Smooth muscle cell (in vitro differentiated cells): ENCODE data around the gene ASMTL. TPM values are rescaled to one million over a fixed set of nuclear protein-coding genes. Genes with fewer than 3 reads are reported as not detected.

Experiments used
- DNase-seq: peaks from one replicate; lab custom pipeline; 2025; ENCODE audit not compliant: unreplicated experiment; lab: John Stamatoyannopoulos, UW
- H2AFZ ChIP-seq: fragments of 200-600 bp; sonication (generic); 2 replicates; pipeline ENCODE4 v1.6.0; 2016; ENCODE audit warnings: antibody characterized with exemption, low read depth, mild to moderate bottlenecking
- H3F3A ChIP-seq: fragments of 200-600 bp; sonication (generic); 2 replicates; pipeline ENCODE4 v1.6.0; 2017; ENCODE audit warnings: antibody characterized with exemption, low read depth
- H3K27ac ChIP-seq: fragments of 200-600 bp; sonication (generic); 2 replicates; pipeline ENCODE4 v1.5.1; 2016; ENCODE audit warnings: low read depth, mild to moderate bottlenecking
- H3K27me3 ChIP-seq: fragments of 200-600 bp; sonication (generic); 2 replicates; pipeline ENCODE4 v1.6.1; 2016; ENCODE audit warnings: low read depth, mild to moderate bottlenecking
- H3K36me3 ChIP-seq: fragments of 200-600 bp; sonication (generic); 2 replicates; pipeline ENCODE4 v1.5.1; 2016; ENCODE audit warnings: low read depth
- H3K4me1 ChIP-seq: fragments of 200-600 bp; sonication (generic); 2 replicates; pipeline ENCODE4 v1.5.1; 2016; ENCODE audit warnings: low read depth
- H3K4me2 ChIP-seq: fragments of 200-600 bp; sonication (generic); 2 replicates; pipeline ENCODE4 v1.6.0; 2016; ENCODE audit warnings: mild to moderate bottlenecking
- H3K4me3 ChIP-seq: fragments of 200-600 bp; sonication (generic); 2 replicates; pipeline ENCODE4 v1.5.1; 2016; ENCODE audit warnings: mild to moderate bottlenecking
- H3K79me2 ChIP-seq: fragments of 200-600 bp; sonication (generic); 2 replicates; pipeline ENCODE4 v1.6.0; 2016; ENCODE audit warnings: low read depth, mild to moderate bottlenecking
- H3K9ac ChIP-seq: fragments of 200-600 bp; sonication (generic); 2 replicates; pipeline ENCODE4 v1.6.0; 2016; ENCODE audit warnings: low read depth
- H3K9me3 ChIP-seq: fragments of 200-600 bp; sonication (generic); replicated peaks from 2 replicates; pipeline ENCODE4 v1.5.1; 2016; ENCODE audit warnings: low read depth
- H4K20me1 ChIP-seq: fragments of 200-600 bp; sonication (generic); 2 replicates; pipeline ENCODE4 v1.6.0; 2016; ENCODE audit warnings: low read depth
- CTCF ChIP-seq: fragments of 200-600 bp; sonication (generic); IDR thresholded peaks from 2 replicates; pipeline ENCODE4 v1.5.1; 2017; ENCODE audit warnings: borderline replicate concordance, mild to moderate bottlenecking, antibody characterized with exemption; ENCODE audit not compliant: insufficient read depth, poor library complexity, severe bottlenecking
- WGBS: methylation state at CpG from one replicate; pipeline ENCODE4 v1.1.7; 2016; ENCODE audit warnings: low lambda C conversion rate; 5-methylcytosine and 5-hydroxymethylcytosine counted together
- polyA plus RNA-seq: library from polyadenylated mRNA; unstranded; fragments of >200 nt; fragmentation: Nextera tagmentation; extraction: Ambion mirVana; gene quantifications from 2 replicates; pipeline ENCODE4 v1.2.1, GENCODE V29; 2016
- total RNA-seq: library from RNA; depleted of rRNA; stranded (reverse); fragments of >200 nt; gene quantifications from 2 replicates; pipeline ENCODE4 v1.2.3, GENCODE V29; 2014

ASMTL gene
- total and polyA plus RNA-seq, 2 experiments from 2014 or later: 20.0 to 50.5 TPM

DNA sequence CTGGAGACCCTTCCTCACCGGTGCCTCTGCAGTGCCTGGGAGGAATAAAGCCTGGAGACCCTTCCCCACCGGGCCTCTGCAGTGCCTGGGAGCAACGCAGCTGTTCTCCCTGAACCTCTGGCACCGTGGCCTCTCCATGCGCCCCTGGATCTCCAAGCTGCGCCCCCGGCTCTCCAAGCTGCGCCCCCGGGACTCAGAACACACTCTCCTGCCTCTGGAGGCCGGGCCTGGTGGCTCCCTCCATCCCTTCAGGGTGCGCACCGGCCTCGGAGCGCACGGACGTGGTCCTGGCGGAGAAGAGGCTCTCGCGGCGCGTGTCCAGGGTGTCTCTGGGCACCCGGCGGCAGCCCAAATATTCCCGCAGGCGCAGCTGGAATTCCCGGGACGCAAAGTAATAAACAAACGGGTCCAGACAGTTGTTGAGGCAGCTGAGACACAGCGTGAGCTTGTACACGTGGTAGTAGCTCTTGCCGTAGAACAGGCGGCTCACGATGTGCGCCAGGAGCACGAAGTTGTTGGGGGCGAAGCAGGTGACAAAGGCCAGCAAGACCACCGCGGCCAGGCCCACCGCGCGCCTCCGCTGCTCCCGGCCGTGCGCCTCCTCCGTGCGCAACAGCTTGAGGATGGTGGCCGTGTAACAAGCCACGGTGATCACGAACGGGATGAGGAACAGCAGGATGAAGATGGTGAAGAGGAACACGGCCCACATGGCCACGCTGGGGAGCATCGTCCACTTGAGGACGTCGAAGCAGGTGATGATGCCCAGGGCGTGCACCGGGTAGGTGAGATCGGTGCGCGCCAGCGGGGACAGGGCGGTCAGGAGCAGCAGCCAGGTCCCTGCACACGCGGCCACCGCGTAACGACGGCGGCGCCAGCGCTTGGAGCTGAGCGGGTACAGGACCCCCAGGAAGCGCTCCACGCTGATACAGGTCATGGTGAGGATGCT is 12.8 kb upstream of the ASMTL start:
- TF ChIP-seq CTCF: no peak
- Histone ChIP-seq H3K9me3 (no peaks in the 10 kb centered on the region), H2AFZ (no peak overlapping the region), H3K27me3 (no peaks in the 10 kb centered on the region), H3K27ac (no peak overlapping the region), H3F3A (no peaks in the 10 kb centered on the region), H3K9ac (no peak overlapping the region), H3K4me1 (no peaks in the 10 kb centered on the region), H3K79me2 (no peaks in the 10 kb centered on the region), H3K4me3 (no peak overlapping the region), H3K4me2 (no peak overlapping the region), H3K36me3 (no peaks in the 10 kb centered on the region), H4K20me1 (no peaks in the 10 kb centered on the region)
- no peak for DNase-seq
- WGBS: 94% methylated on average over 73 of the region's 75 CpGs

DNA sequence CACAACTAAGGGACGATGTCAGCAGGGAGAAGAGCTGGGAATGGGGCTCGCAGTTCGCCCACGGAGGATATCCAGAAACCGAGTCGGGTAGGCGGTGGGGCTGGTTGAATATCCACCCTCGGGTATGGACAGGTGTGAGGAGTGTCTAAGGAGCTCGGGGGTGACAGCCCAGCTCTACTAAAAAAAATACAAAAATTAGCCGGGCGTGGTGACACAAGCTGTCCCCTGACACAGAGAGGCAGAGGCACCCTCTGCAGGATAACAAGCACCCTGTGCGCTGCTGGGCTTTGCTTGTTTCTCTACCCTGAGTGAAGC is 12.2 kb upstream of the ASMTL start:
- Histone ChIP-seq H3K4me2 (no peak overlapping the region), H3K9me3 (no peaks in the 10 kb centered on the region), H3K4me1 (no peaks in the 10 kb centered on the region), H2AFZ (no peak overlapping the region), H3K27ac (no peak overlapping the region), H3K4me3 (no peak overlapping the region), H3K79me2 (no peaks in the 10 kb centered on the region), H3K9ac (no peak overlapping the region), H3K36me3 (no peaks in the 10 kb centered on the region), H3K27me3 (no peaks in the 10 kb centered on the region), H3F3A (no peaks in the 10 kb centered on the region), H4K20me1 (no peaks in the 10 kb centered on the region)
- TF ChIP-seq CTCF: no peak
- DNase-seq: no peak
- WGBS: 90% methylated on average over 12 of the region's 12 CpGs

GRCh38 chrX:1464041-1464970 is 11.6 kb upstream of the ASMTL start:
- no peaks in the 10 kb centered on the region for H3K36me3 ChIP-seq
- H3K27me3 ChIP-seq: no peaks in the 10 kb centered on the region
- H3K9ac ChIP-seq: no peak overlapping the region
- H3K4me3 ChIP-seq: no peak overlapping the region
- no peaks in the 10 kb centered on the region for H3K9me3 ChIP-seq
- no peak overlapping the region for H3K27ac ChIP-seq
- WGBS: 87% methylated on average over 24 of the region's 24 CpGs
- no peak for DNase-seq
- no peak overlapping the region for H3K4me2 ChIP-seq
- H3F3A ChIP-seq: no peaks in the 10 kb centered on the region
- H3K79me2 ChIP-seq: no peaks in the 10 kb centered on the region
- H2AFZ ChIP-seq: no peak overlapping the region
- TF ChIP-seq CTCF: no peak
- no peaks in the 10 kb centered on the region for H3K4me1 ChIP-seq
- H4K20me1 ChIP-seq: no peaks in the 10 kb centered on the region
